Choroid plexus epithelial cell (primary cell): Measurements from ENCODE around the gene RAI1.

Source experiments
- DNase-seq: peaks from one replicate; pipeline ENCODE4 v3.0.0-alpha.2; 2010; ENCODE audit warnings: low read depth
- H3K4me3 ChIP-seq: 2 replicates; pipeline ENCODE4 v1.5.1; 2011; ENCODE audit warnings: low read depth, mild to moderate bottlenecking, control low read depth, low read length, moderate library complexity
- TF ChIP-seq, protein P1 (sequence below): conservative IDR thresholded peaks from 2 replicates; pipeline ENCODE4 v1.5.1; 2011; ENCODE audit warnings: low read depth, mild to moderate bottlenecking, control low read depth, inconsistent platforms, low read length, moderate library complexity

The RAI1 gene

DNA sequence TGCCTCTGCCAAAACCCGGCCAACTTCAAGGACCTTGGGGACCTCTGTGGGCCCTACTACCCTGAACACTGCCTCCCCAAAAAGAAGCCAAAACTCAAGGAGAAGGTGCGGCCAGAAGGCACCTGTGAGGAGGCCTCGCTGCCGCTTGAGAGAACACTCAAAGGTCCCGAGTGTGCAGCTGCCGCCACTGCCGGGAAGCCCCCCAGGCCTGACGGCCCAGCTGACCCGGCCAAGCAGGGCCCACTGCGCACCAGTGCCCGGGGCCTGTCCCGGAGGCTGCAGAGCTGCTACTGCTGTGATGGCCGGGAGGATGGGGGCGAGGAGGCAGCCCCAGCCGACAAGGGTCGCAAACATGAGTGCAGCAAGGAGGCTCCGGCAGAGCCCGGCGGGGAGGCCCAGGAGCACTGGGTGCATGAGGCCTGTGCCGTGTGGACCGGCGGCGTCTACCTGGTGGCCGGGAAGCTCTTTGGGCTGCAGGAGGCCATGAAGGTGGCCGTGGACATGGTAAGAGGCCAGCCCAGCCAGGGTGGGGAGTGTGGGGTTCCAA is 116.8 kb downstream of the RAI1 start:
- no peak overlapping the region for H3K4me3 ChIP-seq

DNA sequence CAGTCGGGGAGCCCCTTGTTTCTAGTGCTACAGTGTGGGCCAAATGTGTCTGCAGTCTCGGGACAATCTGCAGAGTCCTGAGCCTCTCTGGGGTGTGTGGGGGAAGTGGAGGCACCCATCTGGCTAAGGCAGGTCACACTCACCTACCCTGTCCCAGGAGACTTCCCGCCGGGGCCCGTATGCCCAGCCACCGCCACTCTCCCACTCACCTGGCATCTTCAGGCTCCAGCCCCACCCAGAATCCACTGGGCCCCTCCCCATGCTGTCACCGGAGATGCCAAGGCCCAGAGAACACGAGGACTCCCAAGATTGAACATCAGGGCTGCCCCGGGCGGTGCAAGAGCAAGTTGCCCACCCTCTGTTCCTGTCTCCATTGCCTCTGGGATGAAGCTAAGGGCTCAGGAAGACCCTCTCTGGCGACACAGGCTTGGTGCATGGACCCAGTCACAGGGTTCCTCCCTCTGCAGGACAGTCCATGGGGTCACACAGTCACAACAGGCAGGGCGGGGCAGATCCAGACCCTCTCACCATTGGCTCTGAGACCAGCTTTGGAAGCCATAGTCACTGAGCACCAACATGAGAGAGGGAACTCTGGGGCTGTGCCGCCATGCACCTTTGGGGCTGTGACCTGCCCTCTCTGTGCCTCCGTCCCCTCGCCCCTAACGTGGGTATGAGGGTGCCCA is 117.5 kb downstream of the RAI1 start:
- TF ChIP-seq, protein P1, sequence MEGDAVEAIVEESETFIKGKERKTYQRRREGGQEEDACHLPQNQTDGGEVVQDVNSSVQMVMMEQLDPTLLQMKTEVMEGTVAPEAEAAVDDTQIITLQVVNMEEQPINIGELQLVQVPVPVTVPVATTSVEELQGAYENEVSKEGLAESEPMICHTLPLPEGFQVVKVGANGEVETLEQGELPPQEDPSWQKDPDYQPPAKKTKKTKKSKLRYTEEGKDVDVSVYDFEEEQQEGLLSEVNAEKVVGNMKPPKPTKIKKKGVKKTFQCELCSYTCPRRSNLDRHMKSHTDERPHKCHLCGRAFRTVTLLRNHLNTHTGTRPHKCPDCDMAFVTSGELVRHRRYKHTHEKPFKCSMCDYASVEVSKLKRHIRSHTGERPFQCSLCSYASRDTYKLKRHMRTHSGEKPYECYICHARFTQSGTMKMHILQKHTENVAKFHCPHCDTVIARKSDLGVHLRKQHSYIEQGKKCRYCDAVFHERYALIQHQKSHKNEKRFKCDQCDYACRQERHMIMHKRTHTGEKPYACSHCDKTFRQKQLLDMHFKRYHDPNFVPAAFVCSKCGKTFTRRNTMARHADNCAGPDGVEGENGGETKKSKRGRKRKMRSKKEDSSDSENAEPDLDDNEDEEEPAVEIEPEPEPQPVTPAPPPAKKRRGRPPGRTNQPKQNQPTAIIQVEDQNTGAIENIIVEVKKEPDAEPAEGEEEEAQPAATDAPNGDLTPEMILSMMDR, result no peak
- no peak for DNase-seq
- no peak overlapping the region for H3K4me3 ChIP-seq

More for the DNA sequence above, 116.8 kb downstream of the RAI1 start:
- DNase-seq, result no peak
- TF ChIP-seq, protein P1, result no peak

DNA sequence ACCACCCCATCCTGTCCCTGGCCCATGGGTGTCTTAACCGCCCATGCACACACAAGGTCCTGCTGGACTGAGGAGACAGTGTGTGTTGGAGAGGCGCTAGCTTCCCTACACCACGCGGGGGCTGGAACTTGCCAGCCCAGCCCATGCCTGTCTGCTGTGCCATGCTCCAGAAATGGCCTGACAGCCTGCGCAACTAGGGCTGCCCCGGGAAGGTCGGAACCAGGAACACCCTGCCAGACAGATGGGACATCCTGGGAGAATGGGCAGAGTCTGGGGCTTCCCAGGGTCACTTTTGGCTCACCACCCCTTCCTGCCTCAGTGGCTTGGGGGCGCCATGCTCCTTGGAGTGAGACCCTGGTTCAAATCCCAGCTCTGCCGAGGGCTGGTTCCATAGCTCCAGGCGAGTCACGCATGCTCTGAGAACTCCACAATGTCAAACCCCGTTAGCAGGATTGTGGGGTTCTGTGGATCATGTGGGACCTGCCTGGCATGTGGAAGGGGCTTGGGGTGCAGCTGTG is 119.3 kb downstream of the RAI1 start:
- no peak overlapping the region for H3K4me3 ChIP-seq
- TF ChIP-seq, protein P1, result no peak
- no peak for DNase-seq

DNA sequence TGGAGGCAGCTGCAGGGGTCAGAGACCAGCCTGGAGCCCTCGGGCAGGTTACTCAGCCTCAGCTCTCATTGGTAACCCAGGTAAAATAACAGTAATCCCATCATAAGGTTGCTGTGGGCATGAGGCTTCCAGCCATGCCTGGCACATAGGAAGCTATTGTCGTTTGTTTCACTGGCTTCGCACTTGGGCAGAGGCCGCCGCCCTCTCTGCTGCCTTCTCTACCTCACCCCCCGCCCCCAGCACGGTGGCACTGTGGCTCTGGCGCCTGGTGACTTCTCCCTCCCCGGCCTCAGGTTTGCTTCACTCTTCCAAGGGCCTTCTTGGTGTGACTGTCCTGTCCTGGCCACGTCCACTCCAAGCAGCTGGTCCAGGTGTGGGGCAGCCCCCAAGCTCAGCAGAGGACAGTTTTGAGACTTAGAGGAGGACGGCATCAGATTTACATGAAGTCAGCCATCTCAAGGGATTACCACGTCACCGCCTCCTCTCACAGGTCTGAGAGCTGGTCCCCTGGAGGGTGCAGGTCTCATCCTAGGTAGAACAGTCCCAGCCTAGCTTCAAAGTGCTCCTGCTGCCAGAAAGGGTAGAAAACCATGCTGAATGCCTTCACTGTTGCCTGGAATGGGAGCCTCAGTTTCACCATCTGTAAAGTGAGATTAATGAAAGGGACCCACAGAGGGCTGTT is 120.7 kb downstream of the RAI1 start:
- no peak overlapping the region for H3K4me3 ChIP-seq
- no peak for DNase-seq
- TF ChIP-seq, protein P1, result no peak

DNA sequence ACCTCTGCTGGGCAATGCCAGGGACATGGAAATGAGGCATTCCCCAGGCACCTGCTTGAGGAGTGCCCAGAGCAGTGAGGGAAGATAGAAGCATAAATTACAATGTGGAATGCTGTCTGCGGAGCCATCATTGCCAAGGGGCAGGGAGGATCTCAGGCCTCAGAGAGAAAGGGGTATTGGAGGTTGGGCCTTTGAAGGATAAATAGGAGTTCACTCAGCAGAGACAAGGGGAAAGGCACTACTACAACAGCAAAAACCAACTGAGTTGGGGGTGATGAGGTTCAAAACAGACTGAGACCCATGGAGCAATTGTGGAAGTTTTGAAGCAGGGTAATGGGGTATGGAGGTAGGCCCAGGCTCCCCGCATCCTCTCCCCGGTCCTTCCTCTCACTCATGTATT is 122.7 kb downstream of the RAI1 start:
- no peak for DNase-seq
- no peak overlapping the region for H3K4me3 ChIP-seq
- TF ChIP-seq, protein P1, result no peak

DNA sequence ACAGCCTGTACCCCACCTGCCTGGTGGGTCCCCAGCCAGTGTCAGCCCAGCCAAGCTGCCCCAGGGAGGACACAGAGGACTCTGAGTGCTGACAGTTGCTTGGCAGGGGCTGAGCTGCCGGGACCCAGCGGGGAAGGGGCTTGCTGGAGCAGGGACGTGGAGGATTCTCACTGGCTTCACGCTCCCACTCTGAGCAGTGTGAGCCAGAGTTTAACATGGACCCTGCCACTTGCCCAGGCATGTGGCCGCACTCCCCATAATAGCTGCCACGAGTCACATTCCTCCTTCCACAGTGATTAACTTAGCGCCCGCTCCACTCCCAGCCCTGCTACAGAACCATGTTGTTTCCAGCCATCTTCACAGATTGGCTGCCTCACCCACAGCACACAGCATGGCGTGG is 124.3 kb downstream of the RAI1 start:
- TF ChIP-seq, protein P1, result no peak
- no peak overlapping the region for H3K4me3 ChIP-seq
- DNase-seq, result no peak
